WTC11 (cell line): ENCODE data around the gene FH. TPM values are rescaled to one million over a fixed set of nuclear protein-coding genes. Genes with fewer than 3 reads are reported as not detected.

ENCODE experiments used
- ATAC-seq: fragments of 200-7000 bp; cut with Tn5 transposase; 2 replicates; pipeline ENCODE4 v1.10.0; 2021; ENCODE audit warnings: mild to moderate bottlenecking, moderate library complexity
- CTCF ChIA-PET: fragments of 300-600 bp; sonication (Branson Sonifier 250); formaldehyde crosslinking; loops from one replicate; lab custom pipeline; 2021; ENCODE audit warnings: antibody characterized with exemption; lab: Charles Lee
- POLR2A ChIA-PET: fragments of 350-600 bp; sonication (Branson Sonifier 250); formaldehyde crosslinking; loops from one replicate; lab custom pipeline; 2021; ENCODE audit warnings: antibody characterized with exemption; lab: Charles Lee
- DNase-seq: peaks from one replicate; pipeline ENCODE4 v3.0.0; 2021; ENCODE audit warnings: low spot score
- H3K27ac Mint-ChIP-seq: 2 replicates; pipeline ENCODE4 v1.8.0; 2021; ENCODE audit warnings: mixed read lengths
- H3K27me3 Mint-ChIP-seq: 2 replicates; pipeline ENCODE4 v1.8.0; 2021; ENCODE audit warnings: low read depth, mild to moderate bottlenecking, moderate library complexity, mixed read lengths
- H3K36me3 Mint-ChIP-seq: 2 replicates; pipeline ENCODE4 v1.8.0; 2021; ENCODE audit warnings: mixed read lengths
- H3K4me1 Mint-ChIP-seq: 2 replicates; pipeline ENCODE4 v1.8.0; 2022; ENCODE audit warnings: mixed read lengths
- H3K4me3 Mint-ChIP-seq: 2 replicates; pipeline ENCODE4 v1.8.0; 2021; ENCODE audit warnings: mild to moderate bottlenecking, moderate library complexity, mixed read lengths
- H3K9me3 Mint-ChIP-seq: 2 replicates; pipeline ENCODE4 v1.8.0; 2021; ENCODE audit warnings: mixed read lengths
- ATF1 ChIP-seq: sonication (generic); formaldehyde crosslinking; IDR thresholded peaks from 2 replicates; pipeline ENCODE4 v1.8.1; 2023; ENCODE audit warnings: mild to moderate bottlenecking, moderate library complexity, missing genetic modification reagents
- CBFB ChIP-seq: sonication (generic); formaldehyde crosslinking; IDR thresholded peaks from 2 replicates; pipeline ENCODE4 v1.8.1; 2022; ENCODE audit warnings: mild to moderate bottlenecking, low read depth, missing genetic modification reagents
- CREB1 ChIP-seq: sonication (generic); formaldehyde crosslinking; IDR thresholded peaks from 2 replicates; pipeline ENCODE4 v1.8.0; 2023; ENCODE audit warnings: mild to moderate bottlenecking, missing genetic modification reagents
- ETV6 ChIP-seq: sonication (generic); formaldehyde crosslinking; IDR thresholded peaks from 2 replicates; pipeline ENCODE4 v1.8.1; 2022; ENCODE audit warnings: mild to moderate bottlenecking, missing genetic modification reagents
- FOXK1 ChIP-seq: sonication (generic); formaldehyde crosslinking; IDR thresholded peaks from 2 replicates; pipeline ENCODE4 v1.8.0; 2022; ENCODE audit warnings: mild to moderate bottlenecking, moderate library complexity, missing genetic modification reagents
- MXD4 ChIP-seq: fragments of 250-450 bp; sonication (Bioruptor Pico); IDR thresholded peaks from 2 replicates; pipeline ENCODE4 v1.8.0; 2021; ENCODE audit warnings: mild to moderate bottlenecking, moderate library complexity, borderline replicate concordance
- MYBL2 ChIP-seq: sonication (generic); formaldehyde crosslinking; IDR thresholded peaks from 2 replicates; pipeline ENCODE4 v1.8.1; 2023; ENCODE audit warnings: mild to moderate bottlenecking, moderate library complexity, missing genetic modification reagents
- RELA ChIP-seq: sonication (generic); formaldehyde crosslinking; IDR thresholded peaks from 2 replicates; pipeline ENCODE4 v1.8.1; 2022; ENCODE audit warnings: missing genetic modification reagents, mild to moderate bottlenecking, borderline replicate concordance
- ZNF232 ChIP-seq: sonication (generic); formaldehyde crosslinking; IDR thresholded peaks from 2 replicates; pipeline ENCODE4 v1.8.0; 2022; ENCODE audit warnings: mild to moderate bottlenecking, missing genetic modification reagents
- total RNA-seq: library from RNA; stranded (reverse); gene quantifications from 3 replicates; pipeline ENCODE4 v1.2.3, GENCODE V29; 2021
- TF ChIP-seq, protein P1 (sequence below): sonication (generic); formaldehyde crosslinking; IDR thresholded peaks from 2 replicates; pipeline ENCODE4 v1.8.1; 2023; ENCODE audit warnings: mild to moderate bottlenecking, missing genetic modification reagents
- TF ChIP-seq, protein P2 (sequence below): sonication (generic); formaldehyde crosslinking; IDR thresholded peaks from 2 replicates; pipeline ENCODE4 v1.8.0; 2022; ENCODE audit warnings: mild to moderate bottlenecking, missing genetic modification reagents
- TF ChIP-seq, protein P3 (sequence below): fragments of 250-450 bp; sonication (Bioruptor Pico); IDR thresholded peaks from 2 replicates; pipeline ENCODE4 v1.9.0; 2021; ENCODE audit warnings: mild to moderate bottlenecking
- TF ChIP-seq, protein P4 (sequence below): fragments of 250-450 bp; sonication (Bioruptor Pico); IDR thresholded peaks from 2 replicates; pipeline ENCODE4 v2.1.2; 2022; ENCODE audit warnings: mild to moderate bottlenecking, moderate library complexity
- TF ChIP-seq, protein P5 (sequence below): sonication (generic); formaldehyde crosslinking; IDR thresholded peaks from 2 replicates; pipeline ENCODE4 v1.8.1; 2023; ENCODE audit warnings: mild to moderate bottlenecking, missing genetic modification reagents
- TF ChIP-seq, protein P6 (sequence below): sonication (generic); formaldehyde crosslinking; IDR thresholded peaks from 2 replicates; pipeline ENCODE4 v1.8.1; 2022; ENCODE audit warnings: mild to moderate bottlenecking, moderate library complexity, missing genetic modification reagents
- TF ChIP-seq, protein P7 (sequence below): fragments of 250-450 bp; sonication (Bioruptor Pico); IDR thresholded peaks from 2 replicates; pipeline ENCODE4 v1.9.0; 2021; ENCODE audit warnings: mild to moderate bottlenecking, borderline replicate concordance
- TF ChIP-seq, protein P8 (sequence below): sonication (generic); formaldehyde crosslinking; IDR thresholded peaks from 2 replicates; pipeline ENCODE4 v1.8.1; 2023; ENCODE audit warnings: mild to moderate bottlenecking, missing genetic modification reagents, moderate library complexity
- TF ChIP-seq, protein P9 (sequence below): sonication (generic); formaldehyde crosslinking; IDR thresholded peaks from 2 replicates; pipeline ENCODE4 v1.8.1; 2022; ENCODE audit warnings: mild to moderate bottlenecking, missing genetic modification reagents, moderate library complexity, borderline replicate concordance
- TF ChIP-seq, protein P10 (sequence below): sonication (generic); formaldehyde crosslinking; IDR thresholded peaks from 2 replicates; pipeline ENCODE4 v1.8.1; 2023; ENCODE audit warnings: mild to moderate bottlenecking, moderate library complexity, missing genetic modification reagents

FH gene
- total RNA-seq, 1 experiment from 2014 or later = 77.4 TPM

DNA sequence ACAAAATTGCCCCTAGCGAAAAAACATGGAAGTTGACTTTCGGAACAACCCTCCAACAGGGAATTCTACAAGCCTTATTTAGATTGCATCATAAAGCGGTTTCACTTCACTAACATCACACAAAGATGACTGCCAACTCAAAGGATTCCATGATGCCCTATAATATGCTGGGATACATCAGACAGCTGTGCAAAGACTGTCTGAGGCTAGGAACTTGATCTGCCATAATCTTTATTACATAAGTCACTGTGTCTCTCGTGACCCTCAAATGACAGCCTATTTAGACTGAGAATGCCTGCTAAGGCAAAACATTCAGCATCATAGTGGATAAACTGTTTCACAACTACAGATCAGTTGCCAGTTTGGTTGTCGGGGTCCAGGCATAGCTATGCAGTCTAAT lies 23.8 kb downstream of the FH start (continued):
- TF ChIP-seq CREB1 (CRISPR knock-in tag) = no peak
- TF ChIP-seq, protein P1, sequence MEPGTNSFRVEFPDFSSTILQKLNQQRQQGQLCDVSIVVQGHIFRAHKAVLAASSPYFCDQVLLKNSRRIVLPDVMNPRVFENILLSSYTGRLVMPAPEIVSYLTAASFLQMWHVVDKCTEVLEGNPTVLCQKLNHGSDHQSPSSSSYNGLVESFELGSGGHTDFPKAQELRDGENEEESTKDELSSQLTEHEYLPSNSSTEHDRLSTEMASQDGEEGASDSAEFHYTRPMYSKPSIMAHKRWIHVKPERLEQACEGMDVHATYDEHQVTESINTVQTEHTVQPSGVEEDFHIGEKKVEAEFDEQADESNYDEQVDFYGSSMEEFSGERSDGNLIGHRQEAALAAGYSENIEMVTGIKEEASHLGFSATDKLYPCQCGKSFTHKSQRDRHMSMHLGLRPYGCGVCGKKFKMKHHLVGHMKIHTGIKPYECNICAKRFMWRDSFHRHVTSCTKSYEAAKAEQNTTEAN (CRISPR knock-in tag) = no peak
- TF ChIP-seq, protein P2, sequence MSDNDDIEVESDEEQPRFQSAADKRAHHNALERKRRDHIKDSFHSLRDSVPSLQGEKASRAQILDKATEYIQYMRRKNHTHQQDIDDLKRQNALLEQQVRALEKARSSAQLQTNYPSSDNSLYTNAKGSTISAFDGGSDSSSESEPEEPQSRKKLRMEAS (CRISPR knock-in tag) = no peak
- TF ChIP-seq, protein P3, sequence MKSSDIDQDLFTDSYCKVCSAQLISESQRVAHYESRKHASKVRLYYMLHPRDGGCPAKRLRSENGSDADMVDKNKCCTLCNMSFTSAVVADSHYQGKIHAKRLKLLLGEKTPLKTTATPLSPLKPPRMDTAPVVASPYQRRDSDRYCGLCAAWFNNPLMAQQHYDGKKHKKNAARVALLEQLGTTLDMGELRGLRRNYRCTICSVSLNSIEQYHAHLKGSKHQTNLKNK (CRISPR knock-in tag) = no peak
- TF ChIP-seq, protein P4, sequence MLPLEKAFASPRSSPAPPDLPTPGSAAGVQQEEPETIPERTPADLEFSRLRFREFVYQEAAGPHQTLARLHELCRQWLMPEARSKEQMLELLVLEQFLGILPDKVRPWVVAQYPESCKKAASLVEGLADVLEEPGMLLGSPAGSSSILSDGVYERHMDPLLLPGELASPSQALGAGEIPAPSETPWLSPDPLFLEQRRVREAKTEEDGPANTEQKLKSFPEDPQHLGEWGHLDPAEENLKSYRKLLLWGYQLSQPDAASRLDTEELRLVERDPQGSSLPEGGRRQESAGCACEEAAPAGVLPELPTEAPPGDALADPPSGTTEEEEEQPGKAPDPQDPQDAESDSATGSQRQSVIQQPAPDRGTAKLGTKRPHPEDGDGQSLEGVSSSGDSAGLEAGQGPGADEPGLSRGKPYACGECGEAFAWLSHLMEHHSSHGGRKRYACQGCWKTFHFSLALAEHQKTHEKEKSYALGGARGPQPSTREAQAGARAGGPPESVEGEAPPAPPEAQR = no peak
- no peak for TF ChIP-seq CBFB (CRISPR knock-in tag)
- TF ChIP-seq, protein P5, sequence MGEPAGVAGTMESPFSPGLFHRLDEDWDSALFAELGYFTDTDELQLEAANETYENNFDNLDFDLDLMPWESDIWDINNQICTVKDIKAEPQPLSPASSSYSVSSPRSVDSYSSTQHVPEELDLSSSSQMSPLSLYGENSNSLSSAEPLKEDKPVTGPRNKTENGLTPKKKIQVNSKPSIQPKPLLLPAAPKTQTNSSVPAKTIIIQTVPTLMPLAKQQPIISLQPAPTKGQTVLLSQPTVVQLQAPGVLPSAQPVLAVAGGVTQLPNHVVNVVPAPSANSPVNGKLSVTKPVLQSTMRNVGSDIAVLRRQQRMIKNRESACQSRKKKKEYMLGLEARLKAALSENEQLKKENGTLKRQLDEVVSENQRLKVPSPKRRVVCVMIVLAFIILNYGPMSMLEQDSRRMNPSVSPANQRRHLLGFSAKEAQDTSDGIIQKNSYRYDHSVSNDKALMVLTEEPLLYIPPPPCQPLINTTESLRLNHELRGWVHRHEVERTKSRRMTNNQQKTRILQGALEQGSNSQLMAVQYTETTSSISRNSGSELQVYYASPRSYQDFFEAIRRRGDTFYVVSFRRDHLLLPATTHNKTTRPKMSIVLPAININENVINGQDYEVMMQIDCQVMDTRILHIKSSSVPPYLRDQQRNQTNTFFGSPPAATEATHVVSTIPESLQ (CRISPR knock-in tag) = no peak

DNA sequence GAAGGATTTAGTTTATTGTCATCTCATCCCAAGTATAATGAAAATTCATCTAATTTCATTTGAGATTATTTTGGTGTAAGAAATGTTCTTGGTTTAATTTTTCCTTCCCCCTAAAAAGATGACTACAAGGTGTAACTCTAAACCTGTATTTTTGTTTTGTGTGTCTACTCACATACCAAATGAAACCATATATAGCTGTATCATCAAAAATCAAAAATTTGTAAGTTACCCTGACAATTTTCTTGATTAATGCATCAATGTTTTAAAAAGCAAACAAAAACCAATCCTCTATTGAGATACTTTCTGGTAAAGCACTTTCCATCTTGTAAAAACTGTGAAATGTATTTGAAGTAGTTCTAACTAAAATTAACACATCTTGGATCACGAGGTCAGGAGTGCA lies 30.8 kb downstream of the FH start:
- TF ChIP-seq RELA (CRISPR knock-in tag) = no peak
- TF ChIP-seq ATF1 (CRISPR knock-in tag) = no peak
- TF ChIP-seq, protein P6, sequence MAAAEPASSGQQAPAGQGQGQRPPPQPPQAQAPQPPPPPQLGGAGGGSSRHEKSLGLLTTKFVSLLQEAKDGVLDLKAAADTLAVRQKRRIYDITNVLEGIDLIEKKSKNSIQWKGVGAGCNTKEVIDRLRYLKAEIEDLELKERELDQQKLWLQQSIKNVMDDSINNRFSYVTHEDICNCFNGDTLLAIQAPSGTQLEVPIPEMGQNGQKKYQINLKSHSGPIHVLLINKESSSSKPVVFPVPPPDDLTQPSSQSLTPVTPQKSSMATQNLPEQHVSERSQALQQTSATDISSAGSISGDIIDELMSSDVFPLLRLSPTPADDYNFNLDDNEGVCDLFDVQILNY (CRISPR knock-in tag) = no peak
- TF ChIP-seq MXD4 (CRISPR knock-in tag) = no peak
- TF ChIP-seq FOXK1 (CRISPR knock-in tag) = no peak
- no peak for TF ChIP-seq MYBL2 (CRISPR knock-in tag)
- TF ChIP-seq, protein P7, sequence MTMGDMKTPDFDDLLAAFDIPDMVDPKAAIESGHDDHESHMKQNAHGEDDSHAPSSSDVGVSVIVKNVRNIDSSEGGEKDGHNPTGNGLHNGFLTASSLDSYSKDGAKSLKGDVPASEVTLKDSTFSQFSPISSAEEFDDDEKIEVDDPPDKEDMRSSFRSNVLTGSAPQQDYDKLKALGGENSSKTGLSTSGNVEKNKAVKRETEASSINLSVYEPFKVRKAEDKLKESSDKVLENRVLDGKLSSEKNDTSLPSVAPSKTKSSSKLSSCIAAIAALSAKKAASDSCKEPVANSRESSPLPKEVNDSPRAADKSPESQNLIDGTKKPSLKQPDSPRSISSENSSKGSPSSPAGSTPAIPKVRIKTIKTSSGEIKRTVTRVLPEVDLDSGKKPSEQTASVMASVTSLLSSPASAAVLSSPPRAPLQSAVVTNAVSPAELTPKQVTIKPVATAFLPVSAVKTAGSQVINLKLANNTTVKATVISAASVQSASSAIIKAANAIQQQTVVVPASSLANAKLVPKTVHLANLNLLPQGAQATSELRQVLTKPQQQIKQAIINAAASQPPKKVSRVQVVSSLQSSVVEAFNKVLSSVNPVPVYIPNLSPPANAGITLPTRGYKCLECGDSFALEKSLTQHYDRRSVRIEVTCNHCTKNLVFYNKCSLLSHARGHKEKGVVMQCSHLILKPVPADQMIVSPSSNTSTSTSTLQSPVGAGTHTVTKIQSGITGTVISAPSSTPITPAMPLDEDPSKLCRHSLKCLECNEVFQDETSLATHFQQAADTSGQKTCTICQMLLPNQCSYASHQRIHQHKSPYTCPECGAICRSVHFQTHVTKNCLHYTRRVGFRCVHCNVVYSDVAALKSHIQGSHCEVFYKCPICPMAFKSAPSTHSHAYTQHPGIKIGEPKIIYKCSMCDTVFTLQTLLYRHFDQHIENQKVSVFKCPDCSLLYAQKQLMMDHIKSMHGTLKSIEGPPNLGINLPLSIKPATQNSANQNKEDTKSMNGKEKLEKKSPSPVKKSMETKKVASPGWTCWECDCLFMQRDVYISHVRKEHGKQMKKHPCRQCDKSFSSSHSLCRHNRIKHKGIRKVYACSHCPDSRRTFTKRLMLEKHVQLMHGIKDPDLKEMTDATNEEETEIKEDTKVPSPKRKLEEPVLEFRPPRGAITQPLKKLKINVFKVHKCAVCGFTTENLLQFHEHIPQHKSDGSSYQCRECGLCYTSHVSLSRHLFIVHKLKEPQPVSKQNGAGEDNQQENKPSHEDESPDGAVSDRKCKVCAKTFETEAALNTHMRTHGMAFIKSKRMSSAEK (CRISPR knock-in tag) = no peak
- TF ChIP-seq, protein P8, sequence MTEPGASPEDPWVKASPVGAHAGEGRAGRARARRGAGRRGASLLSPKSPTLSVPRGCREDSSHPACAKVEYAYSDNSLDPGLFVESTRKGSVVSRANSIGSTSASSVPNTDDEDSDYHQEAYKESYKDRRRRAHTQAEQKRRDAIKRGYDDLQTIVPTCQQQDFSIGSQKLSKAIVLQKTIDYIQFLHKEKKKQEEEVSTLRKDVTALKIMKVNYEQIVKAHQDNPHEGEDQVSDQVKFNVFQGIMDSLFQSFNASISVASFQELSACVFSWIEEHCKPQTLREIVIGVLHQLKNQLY (CRISPR knock-in tag) = no peak
- no peak for TF ChIP-seq ZNF232 (CRISPR knock-in tag)
- TF ChIP-seq ETV6 (CRISPR knock-in tag) = no peak
- TF ChIP-seq, protein P9, sequence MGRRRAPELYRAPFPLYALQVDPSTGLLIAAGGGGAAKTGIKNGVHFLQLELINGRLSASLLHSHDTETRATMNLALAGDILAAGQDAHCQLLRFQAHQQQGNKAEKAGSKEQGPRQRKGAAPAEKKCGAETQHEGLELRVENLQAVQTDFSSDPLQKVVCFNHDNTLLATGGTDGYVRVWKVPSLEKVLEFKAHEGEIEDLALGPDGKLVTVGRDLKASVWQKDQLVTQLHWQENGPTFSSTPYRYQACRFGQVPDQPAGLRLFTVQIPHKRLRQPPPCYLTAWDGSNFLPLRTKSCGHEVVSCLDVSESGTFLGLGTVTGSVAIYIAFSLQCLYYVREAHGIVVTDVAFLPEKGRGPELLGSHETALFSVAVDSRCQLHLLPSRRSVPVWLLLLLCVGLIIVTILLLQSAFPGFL = no peak
- TF ChIP-seq, protein P10, sequence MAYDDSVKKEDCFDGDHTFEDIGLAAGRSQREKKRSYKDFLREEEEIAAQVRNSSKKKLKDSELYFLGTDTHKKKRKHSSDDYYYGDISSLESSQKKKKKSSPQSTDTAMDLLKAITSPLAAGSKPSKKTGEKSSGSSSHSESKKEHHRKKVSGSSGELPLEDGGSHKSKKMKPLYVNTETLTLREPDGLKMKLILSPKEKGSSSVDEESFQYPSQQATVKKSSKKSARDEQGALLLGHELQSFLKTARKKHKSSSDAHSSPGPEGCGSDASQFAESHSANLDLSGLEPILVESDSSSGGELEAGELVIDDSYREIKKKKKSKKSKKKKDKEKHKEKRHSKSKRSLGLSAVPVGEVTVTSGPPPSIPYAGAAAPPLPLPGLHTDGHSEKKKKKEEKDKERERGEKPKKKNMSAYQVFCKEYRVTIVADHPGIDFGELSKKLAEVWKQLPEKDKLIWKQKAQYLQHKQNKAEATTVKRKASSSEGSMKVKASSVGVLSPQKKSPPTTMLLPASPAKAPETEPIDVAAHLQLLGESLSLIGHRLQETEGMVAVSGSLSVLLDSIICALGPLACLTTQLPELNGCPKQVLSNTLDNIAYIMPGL (CRISPR knock-in tag) = no peak
- TF ChIP-seq, protein P5 (CRISPR knock-in tag) = no peak
- DNase-seq = no peak
- ATAC-seq = no peak
- Mint-ChIP-seq H3K4me1 (no peaks in the 10 kb centered on the region; the same call in 1 of the 2 replicates), H3K27ac (no peak overlapping the region), H3K27me3 (no peaks in the 10 kb centered on the region), H3K36me3 (no peaks in the 10 kb centered on the region), H3K9me3 (peaks cover 9% of the 10 kb centered on the region; the same call in 1 of the 2 replicates), H3K4me3 (no peak overlapping the region)
- ChIA-PET CTCF (interaction anchor here (1.3 kb wide), 1 partner anchor 601 kb away, joined by 3 read pairs; no protein-coding TSS in a partner anchor), POLR2A (no interaction called here)
